A549 (cell line): ENCODE results near the gene ELAVL1.

Experiments used
- BHLHE40 ChIP-seq: IDR thresholded peaks from 2 replicates; pipeline ENCODE4 v1.6.1; 2012; ENCODE audit warnings: low read depth, low read length, inconsistent platforms
- CEBPB ChIP-seq, 2 experiments: fragments of >200 bp in 1 of 2; sonication (Bioruptor Twin) in 1 of 2; formaldehyde crosslinking in 1 of 2; IDR thresholded peaks; 2 replicates each; pipeline ENCODE4 v1.6.1; 2012 to 2016
- CTCF ChIP-seq: fragments of >200 bp; sonication (Bioruptor Twin); formaldehyde crosslinking; IDR thresholded peaks from 3 replicates; pipeline ENCODE4 v1.5.1; 2016
- KDM5A ChIP-seq: fragments of 200-600 bp; sonication (generic); IDR thresholded peaks from 2 replicates; pipeline ENCODE4 v1.6.1; 2016; ENCODE audit warnings: antibody characterized with exemption, mild to moderate bottlenecking
- NFE2L2 ChIP-seq: fragments of 150-350 bp; conservative IDR thresholded peaks from 2 replicates; pipeline ENCODE4 v1.6.1; 2014; ENCODE audit warnings: low read length
- POLR2AphosphoS2 ChIP-seq: conservative IDR thresholded peaks from 2 replicates; pipeline ENCODE4 v1.6.1; 2012; ENCODE audit warnings: low read length, improper control_type of control experiment, inconsistent platforms
- RCOR1 ChIP-seq: fragments of 150-350 bp; IDR thresholded peaks from 2 replicates; pipeline ENCODE4 v1.6.1; 2014; ENCODE audit warnings: antibody characterized with exemption, low read length, low read depth
- TP53 ChIP-seq: fragments of 250-450 bp; sonication (Bioruptor Pico); IDR thresholded peaks from 2 replicates; pipeline ENCODE4 v1.5.0; 2021; ENCODE audit warnings: mild to moderate bottlenecking, moderate library complexity
- TF ChIP-seq, protein P1 (sequence below): fragments of 200-600 bp; sonication (generic); IDR thresholded peaks from 2 replicates; pipeline ENCODE4 v1.6.1; 2016; ENCODE audit warnings: antibody characterized with exemption, mild to moderate bottlenecking, moderate library complexity

- TF ChIP-seq, protein P1, sequence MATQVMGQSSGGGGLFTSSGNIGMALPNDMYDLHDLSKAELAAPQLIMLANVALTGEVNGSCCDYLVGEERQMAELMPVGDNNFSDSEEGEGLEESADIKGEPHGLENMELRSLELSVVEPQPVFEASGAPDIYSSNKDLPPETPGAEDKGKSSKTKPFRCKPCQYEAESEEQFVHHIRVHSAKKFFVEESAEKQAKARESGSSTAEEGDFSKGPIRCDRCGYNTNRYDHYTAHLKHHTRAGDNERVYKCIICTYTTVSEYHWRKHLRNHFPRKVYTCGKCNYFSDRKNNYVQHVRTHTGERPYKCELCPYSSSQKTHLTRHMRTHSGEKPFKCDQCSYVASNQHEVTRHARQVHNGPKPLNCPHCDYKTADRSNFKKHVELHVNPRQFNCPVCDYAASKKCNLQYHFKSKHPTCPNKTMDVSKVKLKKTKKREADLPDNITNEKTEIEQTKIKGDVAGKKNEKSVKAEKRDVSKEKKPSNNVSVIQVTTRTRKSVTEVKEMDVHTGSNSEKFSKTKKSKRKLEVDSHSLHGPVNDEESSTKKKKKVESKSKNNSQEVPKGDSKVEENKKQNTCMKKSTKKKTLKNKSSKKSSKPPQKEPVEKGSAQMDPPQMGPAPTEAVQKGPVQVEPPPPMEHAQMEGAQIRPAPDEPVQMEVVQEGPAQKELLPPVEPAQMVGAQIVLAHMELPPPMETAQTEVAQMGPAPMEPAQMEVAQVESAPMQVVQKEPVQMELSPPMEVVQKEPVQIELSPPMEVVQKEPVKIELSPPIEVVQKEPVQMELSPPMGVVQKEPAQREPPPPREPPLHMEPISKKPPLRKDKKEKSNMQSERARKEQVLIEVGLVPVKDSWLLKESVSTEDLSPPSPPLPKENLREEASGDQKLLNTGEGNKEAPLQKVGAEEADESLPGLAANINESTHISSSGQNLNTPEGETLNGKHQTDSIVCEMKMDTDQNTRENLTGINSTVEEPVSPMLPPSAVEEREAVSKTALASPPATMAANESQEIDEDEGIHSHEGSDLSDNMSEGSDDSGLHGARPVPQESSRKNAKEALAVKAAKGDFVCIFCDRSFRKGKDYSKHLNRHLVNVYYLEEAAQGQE, result no peak
- TF ChIP-seq CTCF (no peak), POLR2AphosphoS2 (no peak), RCOR1 (no peak), KDM5A (no peak), BHLHE40 (no peak), NFE2L2 (no peak), TP53 (CRISPR knock-in tag) (no peak), CEBPB (IDR thresholded peaks at IDR 0.05) (no peak)
Observed at GRCh38 chr19:7962644-7963268, 42.7 kb downstream of the ELAVL1 start.
